GM19468 (cell line): ENCODE data around the gene DPAGT1.
"Not testable (repeated sequence)": the region's sequence is repeated elsewhere in the genome, so short reads cannot be mapped to it uniquely, and the experiment has no call there.

Source experiments
- ATAC-seq: cut with Tn5 transposase; IDR thresholded peaks from one replicate; pipeline ENCODE4 v1.9.1; 2021; ENCODE audit warnings: mild to moderate bottlenecking, moderate library complexity, moderate number of reproducible peaks; ENCODE audit not compliant: unreplicated experiment; ENCODE audit errors: extremely low read depth

The DPAGT1 gene

DNA sequence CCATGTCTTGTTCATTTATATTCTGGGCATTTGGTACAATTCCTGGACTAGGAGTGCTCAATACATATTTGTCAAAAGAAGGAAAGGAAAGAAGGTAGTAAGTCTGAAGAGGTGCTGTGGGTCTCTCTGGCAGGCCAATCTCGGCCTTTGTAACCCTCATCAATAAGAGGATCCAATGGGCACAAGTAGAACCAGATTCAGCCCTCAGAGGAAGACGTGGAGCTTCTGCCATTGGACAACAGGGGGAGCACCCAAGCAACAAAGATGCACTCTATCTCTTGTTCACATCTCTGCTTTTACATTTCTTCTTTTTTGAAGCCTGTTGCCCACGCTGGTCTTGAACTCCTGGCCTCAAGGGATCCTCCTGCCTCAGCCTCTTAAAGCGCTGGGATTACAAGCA is 36.3 kb downstream of the DPAGT1 start:
- no peak for ATAC-seq

DNA sequence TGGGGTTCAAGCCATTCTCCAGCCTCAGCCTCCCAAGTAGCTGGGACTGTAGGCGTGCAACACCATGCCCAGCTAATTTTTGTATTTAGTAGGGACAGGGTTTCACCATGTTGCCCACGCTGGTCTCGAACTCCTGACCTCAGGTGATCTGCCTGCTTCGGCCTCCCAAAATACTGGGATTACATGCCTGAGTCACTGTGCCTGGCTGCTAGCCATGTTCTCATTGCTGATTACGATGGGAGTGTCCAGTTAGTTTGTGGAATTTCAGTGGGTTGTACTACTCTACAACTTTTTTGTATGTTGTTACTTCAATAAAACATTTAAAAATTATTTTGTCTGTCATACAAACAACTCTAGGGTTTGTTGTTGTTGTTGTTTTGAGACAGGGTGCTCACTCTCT is 38.9 kb downstream of the DPAGT1 start:
- ATAC-seq: no peak

DNA sequence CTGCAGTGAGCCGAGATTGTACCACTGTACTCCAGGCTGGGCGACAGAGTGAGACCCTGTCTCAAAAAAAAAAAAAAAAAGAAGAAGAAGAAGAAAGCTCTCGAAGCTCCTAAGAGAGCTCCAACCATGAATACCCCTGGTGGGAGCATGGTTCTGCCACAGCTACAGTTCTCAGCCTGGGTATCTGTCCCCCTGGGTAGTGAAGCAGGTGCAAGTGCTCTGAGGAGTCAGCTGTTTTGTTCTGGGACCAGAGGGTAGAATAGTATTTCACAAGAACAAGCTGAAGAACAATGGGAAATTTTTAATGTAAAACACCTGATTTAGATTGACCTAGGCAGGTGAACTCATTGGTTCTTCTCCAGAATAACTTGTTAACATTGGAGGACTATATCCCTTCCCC is 40.4 kb downstream of the DPAGT1 start:
- no peak for ATAC-seq

DNA sequence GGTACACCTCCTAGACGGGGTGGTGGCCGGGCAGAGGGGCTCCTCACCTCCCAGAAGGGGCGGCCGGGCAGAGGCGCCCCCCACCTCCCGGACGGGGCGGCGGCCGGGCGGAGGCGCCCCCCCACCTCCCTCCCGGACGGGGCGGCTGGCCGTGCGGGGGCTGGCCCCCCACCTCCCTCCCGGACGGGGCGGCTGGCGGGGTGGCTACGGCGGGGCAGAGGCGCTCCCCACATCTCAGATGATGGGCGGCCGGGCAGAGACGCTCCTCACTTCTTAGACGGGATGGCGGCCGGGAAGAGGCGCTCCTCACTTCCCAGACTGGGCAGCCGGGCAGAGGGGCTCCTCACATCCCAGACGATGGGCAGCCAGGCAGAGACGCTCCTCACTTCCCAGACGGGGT is 42.5 kb downstream of the DPAGT1 start:
- ATAC-seq: not testable (repeated sequence)

DNA sequence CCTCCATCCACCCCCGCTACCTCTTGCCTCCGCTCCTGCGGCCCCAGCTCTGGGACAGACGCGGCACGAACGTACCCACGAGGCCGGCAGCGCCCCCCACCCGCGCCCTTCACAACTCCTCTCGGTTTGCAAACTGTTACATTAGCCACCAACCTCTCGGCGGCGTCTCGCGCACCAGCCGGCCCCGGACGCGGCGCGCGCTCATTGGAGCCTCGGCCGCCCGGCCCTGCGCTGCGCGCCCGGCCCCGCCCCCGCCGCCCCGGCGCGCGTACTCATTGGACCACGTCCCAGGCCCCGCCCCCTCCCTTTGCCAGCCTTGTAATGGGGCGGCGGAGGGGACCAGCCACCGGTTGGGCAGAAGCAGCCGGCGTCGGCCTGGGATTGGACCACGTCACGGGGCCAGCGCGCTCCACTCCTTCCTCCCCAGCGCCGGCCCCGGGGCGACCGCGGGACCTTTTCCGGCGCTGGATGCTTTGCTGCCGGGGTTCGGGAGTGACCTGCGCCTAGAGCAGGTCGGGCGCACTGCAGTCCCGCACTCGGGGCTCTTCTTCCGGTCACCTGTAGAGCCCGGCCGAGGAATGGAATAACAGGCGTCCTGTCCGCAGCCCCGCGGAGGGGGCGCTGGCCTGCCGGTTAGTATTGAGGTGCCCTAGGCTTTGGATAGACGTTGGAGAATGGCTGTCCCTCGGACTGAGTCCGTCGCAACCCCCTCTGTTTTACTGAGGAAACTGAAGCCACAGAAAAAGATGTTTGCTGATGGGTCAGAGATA is 44.5 kb downstream of the DPAGT1 start, which contains the start of gene HYOU1:
HYOU1 (minus strand) TSS at position 206 of the 770 bp plus-strand sequence. CDS start 1,045 bp downstream, outside the sequence.
- ATAC-seq: peak; percentile 92

DNA sequence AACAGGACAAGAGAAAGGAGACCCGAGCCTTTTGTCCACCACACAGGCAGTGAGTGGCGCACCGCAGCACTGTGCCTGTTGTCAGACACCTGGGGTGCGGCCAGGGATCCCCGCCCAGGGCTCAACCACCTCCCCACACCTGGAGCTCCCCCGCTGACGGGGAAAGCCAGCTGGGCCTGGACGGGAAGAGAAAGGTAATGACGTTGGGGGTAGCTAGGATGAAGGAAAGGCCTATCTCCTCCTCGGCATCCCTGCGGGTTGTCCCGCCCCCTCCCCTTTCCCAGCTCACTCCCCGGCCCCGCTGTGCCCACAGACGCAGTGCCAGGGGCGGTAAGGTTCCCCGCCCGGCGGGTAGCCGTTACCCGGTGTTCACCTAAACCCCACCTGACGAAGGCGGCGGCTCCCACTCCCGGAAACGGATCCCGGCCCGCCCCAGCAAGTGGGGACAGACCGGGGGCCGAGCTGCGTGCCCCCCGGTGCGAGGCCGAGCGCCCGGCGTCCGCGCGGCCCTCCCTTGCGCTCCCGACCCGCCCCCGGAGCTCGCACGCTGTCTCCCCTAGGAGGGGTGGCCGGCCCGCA is 45.1 kb downstream of the DPAGT1 start:
- ATAC-seq: peak; percentile 2

DNA sequence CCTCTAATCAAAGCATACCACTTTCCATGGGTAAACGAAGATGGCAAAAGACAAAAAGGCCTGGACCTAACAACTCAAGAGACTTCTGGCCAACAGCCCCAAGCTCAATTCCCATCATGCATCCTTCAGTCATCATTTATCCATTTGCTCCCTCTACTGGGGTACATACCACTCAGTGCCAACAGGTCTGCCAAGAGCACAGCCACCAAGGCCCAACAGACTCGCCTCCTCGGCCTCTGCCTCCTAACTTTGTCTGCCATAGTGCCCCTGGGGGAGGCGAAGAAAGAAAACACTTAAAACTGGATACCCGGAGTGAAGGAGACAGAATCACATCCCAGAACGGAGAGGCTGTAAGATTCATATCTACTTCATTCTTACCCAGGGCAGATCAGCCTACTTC is 45.8 kb downstream of the DPAGT1 start:
- ATAC-seq: no peak

DNA sequence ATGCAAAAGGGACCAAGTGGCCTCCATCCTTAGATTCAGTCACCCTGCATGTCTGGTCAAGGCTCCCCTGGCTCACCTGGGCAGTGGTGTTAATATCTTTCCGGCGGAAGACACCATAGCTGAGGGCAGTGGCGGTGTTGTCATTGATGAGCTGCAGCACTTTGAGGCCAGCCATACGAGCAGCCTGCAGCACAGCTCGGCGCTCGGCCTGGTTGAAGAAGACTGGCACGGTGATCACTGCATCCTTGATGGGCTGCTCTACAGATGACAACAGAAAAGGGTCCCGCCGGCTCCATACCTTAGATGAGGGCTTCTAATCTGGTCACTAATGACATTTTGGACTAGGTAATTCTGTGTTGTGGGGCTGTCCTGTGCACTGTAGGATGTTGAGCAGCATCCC is 47.2 kb downstream of the DPAGT1 start:
- ATAC-seq: no peak

DNA sequence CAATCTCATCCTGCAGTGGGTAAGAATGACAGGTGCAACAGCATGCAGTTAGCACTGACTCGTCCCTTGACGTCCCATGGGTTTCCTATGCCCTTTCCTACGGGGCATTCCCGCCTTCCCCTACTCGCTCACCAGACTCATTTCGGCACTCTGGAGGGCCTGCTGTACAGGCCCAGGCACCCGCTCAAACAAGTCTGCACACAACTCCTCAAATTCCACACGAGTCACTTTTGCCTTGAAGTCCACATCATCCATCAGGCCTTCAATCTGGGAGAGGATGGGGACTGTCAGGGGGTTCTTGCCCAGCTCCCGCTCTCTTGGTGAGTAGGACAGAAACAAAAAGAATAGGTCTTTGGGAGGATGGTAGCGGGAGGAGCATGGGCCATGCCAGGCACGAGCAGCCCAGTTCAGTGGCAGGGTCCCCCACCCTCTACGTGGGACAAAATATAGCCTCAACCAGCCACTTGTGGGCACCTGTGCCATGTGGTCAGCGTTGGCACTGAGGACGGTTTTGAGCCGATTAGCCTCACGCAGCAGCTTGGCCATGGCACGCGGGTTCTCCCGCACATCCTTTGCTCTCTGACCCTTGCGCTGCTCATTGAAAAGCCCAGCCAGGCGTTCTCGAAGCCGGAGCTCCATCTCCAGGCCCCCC is 49.4 kb downstream of the DPAGT1 start:
- no peak for ATAC-seq

DNA sequence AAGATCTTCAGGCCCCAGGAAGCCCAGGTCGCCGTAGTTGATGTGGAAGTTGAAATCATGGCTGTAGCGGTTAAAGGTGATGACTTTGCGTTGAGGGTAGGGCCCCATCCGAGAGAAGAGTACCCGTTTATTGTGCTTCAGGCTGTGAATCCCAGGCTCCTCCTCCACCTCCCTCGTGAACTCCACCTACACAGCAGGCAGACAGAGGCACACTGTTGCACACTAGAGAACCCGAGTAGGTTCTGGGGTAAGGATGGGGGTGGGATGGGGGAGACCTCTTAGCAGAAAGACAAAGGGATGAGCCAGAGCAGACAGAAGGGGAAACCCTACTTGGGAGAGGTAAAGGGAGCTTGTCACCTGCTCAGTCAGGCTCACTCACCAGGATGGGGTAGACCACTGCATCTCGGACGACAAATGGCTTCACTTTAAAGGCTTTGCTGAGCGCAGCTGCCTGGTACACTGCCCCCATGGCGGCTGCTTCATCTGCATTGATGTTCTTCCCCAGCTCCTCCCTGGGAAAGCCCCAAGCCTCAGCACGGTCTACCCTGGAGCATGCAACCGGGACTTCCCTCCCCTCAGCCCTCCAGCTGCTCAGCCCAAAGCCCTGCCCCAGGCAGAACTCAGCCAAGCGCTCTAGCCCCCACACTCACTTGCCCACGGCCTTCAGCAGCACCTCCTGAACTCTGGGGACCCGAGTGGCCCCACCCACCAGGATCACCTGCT is 50.1 kb downstream of the DPAGT1 start:
- no peak for ATAC-seq

DNA sequence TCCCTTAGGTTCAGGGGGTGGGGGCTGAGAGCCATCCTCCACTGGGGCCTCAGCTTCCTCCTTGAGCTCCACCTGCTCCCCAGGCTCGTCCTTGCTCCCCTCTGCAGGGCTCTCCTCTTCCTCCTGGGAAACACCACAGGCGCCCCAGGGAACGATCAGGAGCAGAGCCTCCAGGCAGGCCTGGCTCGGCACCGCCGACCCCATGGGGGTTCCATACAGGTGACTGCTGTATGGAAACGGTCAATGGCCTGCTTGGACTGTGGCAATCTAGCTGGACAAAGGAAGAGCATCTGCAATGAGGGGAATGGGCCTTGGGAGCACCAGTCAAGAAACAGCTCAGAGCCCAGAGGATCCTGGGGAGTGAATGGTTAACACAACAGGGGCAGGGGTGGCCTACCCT is 52.6 kb downstream of the DPAGT1 start:
- no peak for ATAC-seq

DNA sequence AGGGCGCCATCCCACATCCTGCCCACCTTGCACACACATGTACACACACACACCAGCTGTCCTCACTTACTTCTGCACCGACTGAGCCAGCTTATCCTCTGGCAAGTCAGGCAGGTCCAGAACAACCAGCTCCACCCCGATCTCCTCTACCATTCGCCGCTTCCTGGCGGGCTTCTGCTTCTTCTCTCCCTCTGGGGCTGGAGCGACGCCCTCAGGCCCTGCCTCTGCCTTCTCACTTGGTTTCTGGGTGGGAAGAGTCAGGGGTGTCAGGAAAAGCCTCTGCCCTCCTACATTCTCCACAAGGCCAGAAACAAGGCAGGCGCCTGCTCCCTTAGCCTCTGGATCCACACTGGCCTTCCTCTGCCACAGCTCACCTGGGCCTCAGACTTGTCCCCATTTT is 53.0 kb downstream of the DPAGT1 start:
- no peak for ATAC-seq

DNA sequence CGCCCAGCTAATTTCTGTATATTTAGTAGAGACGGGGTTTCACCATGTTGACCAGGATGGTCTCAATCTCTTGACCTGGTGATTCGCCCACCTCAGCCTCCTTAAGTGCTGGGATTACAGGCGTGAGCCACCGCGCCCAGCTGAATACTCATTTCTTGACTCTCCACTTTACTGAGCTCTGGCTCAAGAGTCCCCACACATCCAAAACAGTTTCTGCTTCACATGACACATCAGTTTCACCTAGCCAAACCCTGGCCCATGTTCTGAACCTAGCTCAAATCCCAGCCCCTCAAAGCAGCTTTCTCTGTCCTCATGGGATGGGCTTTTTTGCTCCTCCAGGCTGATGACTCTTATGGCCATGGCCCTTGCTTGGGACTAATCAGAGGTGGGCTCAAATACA is 54.4 kb downstream of the DPAGT1 start:
- ATAC-seq: no peak
